Effector CD4-positive, alpha-beta T cell (primary cell): ENCODE results near the gene RGL3.
"Not testable (repeated sequence)": the region's sequence is repeated elsewhere in the genome, so short reads cannot be mapped to it uniquely, and the experiment has no call there.

Experiments
- DNase-seq: peaks from one replicate; pipeline ENCODE4 v3.0.0-alpha.2; 2020

Gene RGL3

DNA sequence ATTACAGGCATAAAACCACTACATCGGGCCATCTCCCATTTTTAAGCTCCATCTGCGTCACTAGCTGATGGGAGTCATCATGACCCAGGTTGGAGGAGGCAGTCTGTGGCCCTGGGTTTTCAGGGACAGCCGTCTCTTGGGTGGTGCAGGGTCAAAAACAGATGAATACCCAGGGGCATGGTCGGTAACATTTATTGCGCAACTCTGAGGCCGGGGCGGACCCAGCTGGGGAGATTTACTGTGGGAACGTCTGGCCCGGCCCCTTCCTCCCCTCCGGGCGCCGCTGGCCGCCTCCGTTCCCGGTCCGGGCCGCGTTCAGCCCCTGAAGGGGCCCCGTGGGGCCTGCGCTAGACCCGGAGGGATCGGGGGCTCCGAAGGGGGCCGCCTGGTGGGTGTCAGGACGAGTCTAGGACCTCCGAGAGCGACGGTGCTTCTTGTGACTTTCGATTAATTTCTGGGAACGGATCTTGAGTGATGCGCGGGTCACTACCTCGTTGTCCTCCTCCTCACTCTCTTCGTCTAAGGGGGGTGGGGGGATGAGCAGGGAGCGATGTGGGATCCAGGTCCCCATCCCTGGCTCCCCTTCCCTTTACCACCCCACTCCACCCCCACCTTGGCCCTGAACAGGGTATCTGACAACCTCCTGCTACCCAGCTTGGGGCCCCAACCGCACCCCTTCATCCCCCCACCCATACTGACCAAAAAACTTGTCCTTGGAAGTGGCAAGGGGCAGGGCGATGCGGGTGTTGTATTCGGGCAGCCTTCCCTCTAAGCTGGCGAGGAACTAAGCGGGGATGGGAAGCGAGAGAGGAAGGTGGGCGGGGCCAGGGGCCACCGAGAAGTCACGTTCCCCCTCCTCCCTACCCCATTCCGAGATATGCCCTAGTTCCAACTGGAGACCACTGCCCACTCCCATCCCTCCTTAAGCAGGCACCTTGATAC lies 1.6 kb upstream of the RGL3 start:
- DNase-seq = no peak

DNA sequence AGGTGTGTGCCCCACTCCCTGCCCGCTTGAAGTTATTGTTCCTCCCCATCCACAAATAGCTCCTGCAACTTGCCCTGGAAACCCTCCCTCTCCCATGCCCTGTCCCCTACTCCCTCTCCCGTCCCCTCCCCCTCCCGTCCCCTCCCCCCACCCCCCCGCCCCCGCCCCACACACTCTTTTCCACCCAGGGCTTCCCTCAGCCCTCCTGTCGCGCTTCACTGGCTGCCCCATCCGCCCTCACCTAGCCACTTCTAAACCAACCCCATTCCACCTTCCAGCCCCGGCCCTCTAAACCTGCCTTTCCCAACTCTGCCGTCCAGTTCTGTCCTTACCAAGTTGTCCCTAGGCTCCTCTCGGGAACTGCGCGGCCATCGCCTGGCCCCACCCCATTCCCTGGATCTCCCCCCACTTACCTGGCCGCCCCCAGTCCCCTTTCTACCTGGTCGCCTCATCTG lies 993 bp downstream of the RGL3 start:
- DNase-seq = no peak

GRCh38 chr19:11416346-11417052 lies 2.6 kb downstream of the RGL3 start:
- no peak for DNase-seq

- no peak for DNase-seq
These were observed 4.6 kb downstream of the RGL3 start for GRCh38 chr19:11414544-11414943.

GRCh38 chr19:11410682-11411081 lies 8.4 kb downstream of the RGL3 start:
- DNase-seq = no peak

GRCh38 chr19:11408591-11408990 lies 10.5 kb downstream of the RGL3 start:
- no peak for DNase-seq

GRCh38 chr19:11406703-11407236 lies 12.3 kb downstream of the RGL3 start:
- not testable (repeated sequence) for DNase-seq

DNA sequence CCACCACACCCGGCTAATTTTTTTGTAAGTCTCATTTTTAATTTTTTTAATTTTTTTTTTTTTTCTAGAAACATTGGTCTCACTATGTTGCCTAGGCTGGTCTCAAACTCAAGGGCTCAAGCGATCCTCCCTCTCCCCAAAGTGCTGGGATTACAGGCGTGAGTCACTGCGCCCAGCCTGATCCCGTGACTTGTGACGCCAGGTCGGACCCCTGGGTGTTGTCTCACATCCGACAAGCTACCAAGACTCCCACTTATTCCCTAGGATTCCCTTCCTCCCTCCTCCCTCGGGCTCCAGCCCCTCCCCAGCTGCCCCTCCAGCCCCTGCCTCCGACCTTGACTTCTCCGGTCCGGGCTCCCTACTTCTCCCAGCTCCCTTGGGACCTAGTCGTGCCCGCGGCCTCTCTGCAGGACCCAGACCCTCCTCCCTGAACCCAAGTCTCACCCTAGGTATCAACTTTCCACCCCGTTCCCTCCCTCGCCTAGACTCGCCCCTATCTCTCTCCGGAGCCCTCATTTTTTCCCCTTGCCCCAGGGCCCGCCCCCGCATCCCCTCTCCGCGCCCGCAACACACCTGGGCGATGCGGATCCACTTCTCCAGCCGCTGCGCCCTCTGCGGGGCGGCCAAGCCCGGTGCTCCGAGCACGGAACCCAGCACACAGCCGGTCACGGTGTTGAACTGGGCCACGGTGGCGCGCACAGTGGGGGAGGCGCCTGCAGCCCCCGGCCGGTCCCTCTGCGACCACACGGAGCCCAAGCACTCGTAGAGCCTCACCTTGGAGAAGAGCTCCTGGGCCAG lies 13.1 kb downstream of the RGL3 start:
- no peak for DNase-seq

GRCh38 chr19:11404588-11405222 lies 14.4 kb downstream of the RGL3 start:
- DNase-seq = no peak

DNA sequence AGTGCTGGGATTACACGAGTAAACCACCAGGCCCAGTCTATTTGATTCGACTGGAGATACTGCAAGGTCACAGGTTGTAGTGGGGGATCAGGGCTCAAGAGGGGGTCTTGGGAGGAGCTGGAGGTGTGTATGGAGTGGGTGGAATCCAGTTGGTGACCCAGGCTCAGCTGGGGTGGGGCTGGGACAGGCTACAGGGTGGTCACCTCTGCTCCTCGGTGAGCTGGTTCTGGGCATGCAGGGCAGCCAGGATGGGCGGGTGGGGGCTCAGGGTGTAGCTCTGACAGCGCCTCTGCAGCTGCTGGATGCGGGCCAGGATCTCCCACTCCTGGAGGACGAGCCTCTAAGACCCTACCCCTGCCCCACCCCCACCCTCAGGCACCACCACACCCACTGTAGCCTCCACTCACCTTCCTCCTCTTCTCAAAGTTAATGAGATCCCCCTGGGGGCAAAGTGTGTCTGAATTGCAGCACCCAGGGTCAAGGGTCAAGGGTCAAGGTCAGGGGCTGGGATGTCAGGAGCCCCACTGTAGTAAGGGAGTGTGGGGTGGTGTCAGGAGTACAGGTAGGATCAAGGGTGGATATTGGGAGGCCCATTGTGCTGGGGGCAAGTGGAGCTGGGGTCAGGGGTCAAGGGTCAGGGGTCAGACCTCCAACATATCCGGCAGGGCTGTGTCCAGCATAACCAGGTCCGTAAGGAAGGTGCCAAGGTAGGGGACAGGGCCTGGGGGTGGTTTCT lies 17.1 kb downstream of the RGL3 start:
- no peak for DNase-seq

GRCh38 chr19:11400798-11401197 lies 18.3 kb downstream of the RGL3 start:
- DNase-seq = no peak

- no peak for DNase-seq
These were observed 19.4 kb downstream of the RGL3 start for GRCh38 chr19:11399667-11400066.

DNA sequence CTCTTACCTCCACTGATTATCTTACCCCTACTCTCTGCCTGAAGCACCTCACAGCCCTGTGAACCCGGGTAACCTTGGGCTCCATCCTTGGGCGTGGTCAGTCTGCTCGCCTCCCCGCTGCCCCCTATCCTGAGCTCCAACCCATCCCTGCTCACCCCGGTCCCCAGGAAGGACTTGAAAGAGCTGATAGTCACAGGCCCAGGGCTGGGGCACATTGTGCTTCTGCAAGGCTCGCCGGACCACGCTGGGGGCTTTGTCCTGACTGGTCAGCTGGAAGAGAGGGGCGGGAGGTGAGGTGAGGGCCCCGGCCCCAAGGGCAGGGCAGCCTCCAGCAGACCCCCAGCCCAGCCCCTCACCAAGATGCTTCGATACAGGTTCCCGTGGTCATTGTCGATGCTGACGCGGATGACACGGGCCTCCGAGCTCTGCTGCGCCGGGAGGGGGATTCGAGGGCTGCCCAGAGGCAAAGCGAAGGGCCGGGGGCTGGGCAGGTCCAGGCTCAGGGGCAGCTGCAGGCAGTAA lies 22.0 kb downstream of the RGL3 start:
- DNase-seq = no peak

- no peak for DNase-seq
These were observed 28.0 kb downstream of the RGL3 start for GRCh38 chr19:11390933-11391680.

DNA sequence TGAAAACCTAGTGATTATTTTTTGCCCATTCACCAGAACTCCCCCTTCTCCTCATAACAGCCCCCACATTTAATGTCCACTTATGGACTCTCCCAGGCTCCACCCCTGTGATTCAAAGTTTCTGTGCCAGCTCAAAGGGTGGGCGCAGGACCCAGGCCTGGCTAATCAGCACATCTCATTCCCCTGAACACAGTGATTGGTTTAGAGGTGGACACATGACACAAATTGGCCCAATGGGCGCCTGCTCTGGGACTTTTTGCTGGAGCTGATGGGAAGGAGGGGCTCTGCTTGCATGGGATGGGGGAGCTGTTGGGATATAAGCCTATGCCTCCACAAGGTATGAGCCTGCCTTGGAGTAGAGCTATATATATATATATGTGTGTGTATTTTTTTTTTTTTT lies 28.8 kb downstream of the RGL3 start:
- DNase-seq = no peak

- DNase-seq = no peak
These were observed 31.7 kb downstream of the RGL3 start for GRCh38 chr19:11387162-11388034.

- no peak for DNase-seq
These were observed 34.4 kb downstream of the RGL3 start for GRCh38 chr19:11384778-11385129.

DNA sequence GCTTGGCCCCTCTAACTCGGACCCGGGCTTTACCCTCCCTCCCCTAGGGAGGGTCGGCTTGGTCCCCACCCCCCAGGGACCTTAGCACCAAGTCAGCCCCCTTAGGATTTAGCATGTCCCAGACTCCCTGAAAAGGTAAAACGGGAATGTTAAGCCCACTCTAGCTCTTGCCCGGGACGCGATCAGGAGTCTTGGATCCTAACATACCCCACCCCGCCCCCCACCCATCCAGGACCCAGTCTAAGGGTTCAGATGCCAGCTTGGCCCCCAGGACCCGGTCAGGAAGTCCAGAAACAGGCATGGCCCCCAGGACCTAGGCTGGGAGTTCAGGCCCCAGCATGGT lies 35.4 kb downstream of the RGL3 start:
- no peak for DNase-seq

- no peak for DNase-seq
These were observed 36.0 kb downstream of the RGL3 start for GRCh38 chr19:11382898-11383705.
